NCI-H1436 treated with DMSO at 0.1 percent for 48 hours (cell line): ENCODE measurements around the gene NKD2.
"Not testable (repeated sequence)": the region's sequence is repeated elsewhere in the genome, so short reads cannot be mapped to it uniquely, and the experiment has no call there.

ENCODE experiments used
- DNase-seq: peaks from one replicate; lab custom pipeline; 2025; lab: John Stamatoyannopoulos, UW

Gene NKD2, protein sequence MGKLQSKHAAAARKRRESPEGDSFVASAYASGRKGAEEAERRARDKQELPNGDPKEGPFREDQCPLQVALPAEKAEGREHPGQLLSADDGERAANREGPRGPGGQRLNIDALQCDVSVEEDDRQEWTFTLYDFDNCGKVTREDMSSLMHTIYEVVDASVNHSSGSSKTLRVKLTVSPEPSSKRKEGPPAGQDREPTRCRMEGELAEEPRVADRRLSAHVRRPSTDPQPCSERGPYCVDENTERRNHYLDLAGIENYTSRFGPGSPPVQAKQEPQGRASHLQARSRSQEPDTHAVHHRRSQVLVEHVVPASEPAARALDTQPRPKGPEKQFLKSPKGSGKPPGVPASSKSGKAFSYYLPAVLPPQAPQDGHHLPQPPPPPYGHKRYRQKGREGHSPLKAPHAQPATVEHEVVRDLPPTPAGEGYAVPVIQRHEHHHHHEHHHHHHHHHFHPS

DNA sequence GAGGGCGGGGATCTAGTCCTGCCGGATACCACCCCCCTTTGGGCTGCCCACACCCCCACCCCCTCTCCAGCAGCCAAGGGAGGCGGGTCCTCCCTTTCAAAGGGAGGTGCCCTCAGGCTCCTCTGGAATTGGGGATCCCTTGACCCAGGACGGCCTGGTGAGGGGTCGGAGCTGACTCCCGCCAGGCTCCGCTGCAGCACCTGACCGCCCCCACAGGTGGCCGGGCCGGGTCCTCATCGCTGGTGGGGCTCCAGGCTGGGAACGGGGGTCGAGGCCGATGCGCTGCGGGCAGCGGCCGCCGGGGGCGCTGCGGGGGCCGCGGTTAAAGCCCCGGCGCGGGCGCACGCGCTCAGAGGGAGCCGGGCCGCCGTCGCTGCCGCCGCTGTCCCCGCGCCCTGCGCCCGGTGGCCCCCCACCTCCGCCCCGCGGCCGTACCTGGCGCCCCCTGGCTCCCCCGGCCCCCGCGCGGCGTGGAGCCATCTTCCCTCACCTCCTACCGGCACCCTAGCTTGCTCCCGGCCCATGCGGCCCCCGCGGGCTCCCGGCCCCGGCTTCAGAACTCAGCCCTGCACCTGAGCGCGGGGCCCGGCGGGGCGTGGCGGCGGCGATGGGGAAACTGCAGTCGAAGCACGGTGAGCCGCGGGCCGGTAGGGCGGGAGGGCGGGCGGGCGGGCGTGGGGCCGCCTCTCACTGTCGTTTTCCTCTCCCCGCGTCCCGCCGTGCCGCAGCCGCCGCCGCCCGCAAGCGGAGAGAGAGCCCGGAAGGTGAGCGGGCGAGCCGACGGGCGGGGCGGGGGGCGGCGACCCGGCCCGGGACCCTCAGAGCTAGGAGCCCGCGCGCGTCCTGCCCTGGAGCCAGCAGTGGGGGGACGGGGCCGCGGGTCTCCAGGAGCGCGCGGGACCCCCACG, at the start of gene NKD2:
Gene NKD2 (plus strand): TSS at position 352 of the 908 bp plus-strand sequence. CDS start 256 bp downstream, at position 608.
- DNase-seq: no peak

GRCh38 chr5:959581-960531, 48.7 kb upstream of the NKD2 start:
- no peak for DNase-seq

DNA sequence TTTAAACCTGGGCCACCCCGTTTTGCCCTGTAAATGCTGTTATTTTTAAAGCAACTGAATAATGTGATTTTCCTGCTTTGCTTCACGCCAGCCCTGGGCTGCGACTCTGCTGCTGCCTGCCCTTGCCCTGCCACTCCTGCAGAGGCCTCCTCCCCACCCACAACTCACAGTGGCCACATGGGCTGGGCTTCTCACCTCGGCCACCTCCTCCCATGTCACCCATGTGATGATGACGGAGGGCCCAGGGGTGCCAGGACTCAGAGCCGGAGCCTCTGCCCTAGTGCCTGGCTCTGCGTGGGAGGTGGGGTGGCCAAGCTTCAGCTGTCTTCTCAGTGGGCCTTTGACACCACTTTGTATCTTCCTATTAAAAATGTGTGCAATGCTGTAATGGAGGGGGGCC, 48.1 kb upstream of the NKD2 start:
- no peak for DNase-seq

GRCh38 chr5:961002-961710, 47.4 kb upstream of the NKD2 start:
- DNase-seq: no peak

- no peak for DNase-seq
These were observed 46.8 kb upstream of the NKD2 start for GRCh38 chr5:961711-962240.

DNA sequence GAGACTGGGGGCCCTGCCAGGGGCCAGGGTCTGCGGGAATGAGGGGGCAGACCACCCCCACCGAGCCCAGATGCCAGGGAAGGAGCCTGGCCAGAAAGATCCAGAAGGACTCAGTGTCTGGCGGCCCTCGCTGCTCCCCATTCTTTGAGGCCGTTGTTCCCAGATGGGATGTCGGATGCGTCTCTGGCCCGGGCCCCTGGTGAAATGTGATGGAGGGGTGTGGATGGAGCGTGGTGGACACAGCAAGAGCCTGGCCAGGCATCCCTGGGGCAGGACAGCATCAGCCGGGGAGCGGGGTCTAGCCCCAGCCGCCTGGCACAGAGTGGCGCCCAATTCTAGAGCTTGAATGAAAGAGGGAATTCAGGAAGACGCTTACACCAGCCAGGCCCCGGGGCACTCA, 46.2 kb upstream of the NKD2 start:
- no peak for DNase-seq

- no peak for DNase-seq
These were observed 45.8 kb upstream of the NKD2 start for GRCh38 chr5:962801-963200.

- DNase-seq: no peak
These were observed 45.3 kb upstream of the NKD2 start for GRCh38 chr5:963310-963672.

DNA sequence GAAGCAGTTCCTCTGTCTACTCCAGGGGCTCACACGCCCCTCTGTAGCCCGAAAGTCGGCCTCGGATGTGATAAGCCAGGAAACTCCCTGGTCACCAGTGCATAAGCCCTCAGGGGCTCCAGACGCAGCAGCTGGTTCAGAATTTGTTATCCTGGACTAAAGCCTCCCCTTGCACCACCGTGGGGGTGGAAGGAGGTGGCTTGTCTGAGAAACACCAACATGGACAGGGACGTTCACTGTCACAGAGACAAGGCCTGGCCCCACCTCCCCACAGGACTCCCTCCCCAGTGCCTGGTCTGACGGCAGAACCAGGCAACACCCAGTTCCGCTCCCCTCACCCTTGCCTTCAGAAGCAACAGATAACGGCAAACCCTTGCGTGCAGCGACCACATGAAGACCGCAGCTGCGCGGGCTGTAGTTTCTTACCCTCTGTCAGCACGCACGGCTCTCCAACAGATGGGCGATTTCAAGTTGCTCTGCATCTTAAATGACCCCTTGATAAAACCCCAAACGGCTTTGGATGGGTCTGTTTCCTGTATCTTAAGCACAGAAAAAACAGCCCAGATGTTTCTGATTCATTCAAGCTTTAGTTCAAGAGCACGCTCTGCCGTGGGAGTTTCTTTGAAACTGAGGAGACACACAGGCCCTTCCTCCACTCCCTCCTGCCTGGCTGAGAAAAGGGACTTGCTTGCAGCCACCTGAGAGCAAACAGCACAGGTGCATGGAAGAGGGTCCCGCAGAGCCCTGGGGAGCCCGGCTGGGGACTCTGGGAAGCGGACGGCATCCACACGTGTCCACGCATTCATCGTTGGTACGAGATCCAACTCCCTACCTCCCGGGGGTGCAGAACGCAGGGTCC, 44.7 kb upstream of the NKD2 start:
- no peak for DNase-seq

DNA sequence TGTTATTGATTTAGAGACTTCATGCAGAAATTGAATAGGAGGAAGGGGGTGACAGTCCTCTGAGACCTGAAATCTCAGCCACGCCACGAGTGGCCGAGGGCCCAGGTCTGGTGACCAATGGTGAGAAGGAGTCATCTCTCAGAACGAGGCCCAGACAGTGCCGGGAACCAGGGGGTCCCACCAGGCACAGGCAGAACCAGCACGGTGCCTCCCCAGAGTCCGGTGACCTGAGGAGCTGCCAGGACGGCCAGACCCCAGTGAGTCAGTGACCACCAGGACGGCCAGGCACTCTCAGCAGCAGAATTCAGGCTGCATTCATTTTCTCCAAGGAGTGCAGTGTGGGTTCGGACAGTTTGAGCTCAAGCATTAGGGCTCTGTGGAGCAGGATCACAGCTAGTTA, 43.8 kb upstream of the NKD2 start:
- no peak for DNase-seq

GRCh38 chr5:965604-966344, 42.8 kb upstream of the NKD2 start:
- no peak for DNase-seq

DNA sequence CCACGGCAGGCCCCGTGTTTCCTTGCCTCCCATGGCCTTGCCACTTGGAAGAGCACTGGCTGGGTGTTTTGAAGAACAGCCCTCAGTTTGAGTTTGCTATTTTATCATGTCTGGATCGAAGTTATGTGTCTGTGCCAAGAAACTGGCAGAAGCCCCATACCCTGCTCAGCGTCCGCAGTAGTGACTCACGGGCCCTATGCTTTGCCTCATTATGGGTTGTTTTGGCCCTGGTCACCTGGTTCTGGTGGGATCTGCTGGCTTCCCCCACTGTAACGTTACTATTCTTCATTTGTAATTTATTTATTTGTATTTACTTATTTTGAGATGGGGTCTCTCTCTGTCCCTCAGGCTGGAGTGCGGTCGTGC, 42.3 kb upstream of the NKD2 start:
- no peak for DNase-seq

- no peak for DNase-seq
These were observed 41.7 kb upstream of the NKD2 start for GRCh38 chr5:966941-967340.

- DNase-seq: no peak
These were observed 39.7 kb upstream of the NKD2 start for GRCh38 chr5:968881-969280.

GRCh38 chr5:969408-969839, 39.2 kb upstream of the NKD2 start:
- no peak for DNase-seq

- DNase-seq: not testable (repeated sequence)
These were observed 36.0 kb upstream of the NKD2 start for GRCh38 chr5:972575-972974.

DNA sequence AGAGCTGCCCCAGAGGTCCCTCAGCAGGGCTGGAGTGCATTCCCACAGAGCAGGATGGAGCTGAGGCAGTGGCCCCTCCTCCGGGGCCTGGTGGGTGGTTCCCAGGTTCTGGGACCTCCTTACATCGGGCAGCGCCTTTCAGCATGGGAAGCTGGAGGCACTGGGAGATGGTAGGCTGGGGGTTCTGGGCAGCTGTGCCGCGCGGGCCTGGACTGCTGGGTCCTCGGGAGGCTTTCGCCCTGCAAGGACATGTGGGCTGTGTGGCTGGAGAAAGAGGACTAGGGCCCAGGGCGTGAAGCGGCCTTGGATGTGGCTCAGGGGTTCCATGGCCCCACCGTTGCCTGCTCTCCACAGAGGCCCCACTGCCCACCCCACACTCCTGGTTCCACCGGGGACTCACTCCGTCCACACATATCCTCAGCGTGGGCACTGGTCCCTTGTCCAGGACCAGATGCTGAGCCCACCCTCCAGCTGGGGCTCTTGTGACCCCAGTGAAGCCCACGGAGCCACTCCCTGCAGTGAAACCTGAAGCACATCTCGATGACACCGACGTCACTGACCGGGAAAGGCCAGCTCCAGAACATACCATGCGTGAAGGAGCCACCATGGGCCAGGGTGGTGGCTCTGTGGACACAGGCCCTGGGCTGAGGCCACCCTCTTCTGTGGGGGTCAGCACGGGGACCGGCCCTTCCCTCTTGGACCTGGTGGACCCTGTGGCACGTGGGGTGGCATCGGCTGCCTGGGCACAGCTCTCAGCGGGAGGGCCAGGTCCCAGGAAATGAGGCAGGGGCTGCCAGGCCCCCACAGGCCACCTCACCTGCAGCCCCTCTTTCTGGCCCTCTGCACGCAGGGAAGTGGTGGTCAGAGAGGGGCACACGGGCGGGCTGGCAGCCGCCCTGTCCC, 31.5 kb upstream of the NKD2 start:
- no peak for DNase-seq

DNA sequence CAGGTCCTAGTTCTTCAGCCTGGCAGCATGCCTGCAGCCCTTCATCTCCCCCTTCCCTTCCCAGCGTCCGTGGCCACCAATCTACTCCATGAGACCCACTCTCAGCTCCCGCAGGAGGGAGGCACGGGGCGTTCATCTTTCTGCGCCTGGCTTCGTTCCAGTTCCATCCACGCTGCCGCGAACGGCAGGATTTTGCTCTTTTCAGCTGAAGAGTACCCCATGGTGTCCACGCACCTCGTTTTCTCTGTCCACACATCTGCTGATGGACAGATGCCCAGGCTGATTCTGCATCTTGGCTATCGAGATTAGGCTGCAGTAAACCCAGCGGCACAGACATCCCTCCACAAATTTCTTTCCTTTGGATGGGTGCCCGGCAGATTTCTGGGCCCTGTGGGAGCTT, 30.5 kb upstream of the NKD2 start:
- DNase-seq: no peak
